Measurements from ENCODE around the gene STK32C. TPM values are rescaled to one million over a fixed set of nuclear protein-coding genes. Genes with fewer than 3 reads are reported as not detected.

The STK32C gene
- total RNA-seq, 4 donors from 2014 or later = 3.7 to 13.9 (median 6.7) TPM

DNA sequence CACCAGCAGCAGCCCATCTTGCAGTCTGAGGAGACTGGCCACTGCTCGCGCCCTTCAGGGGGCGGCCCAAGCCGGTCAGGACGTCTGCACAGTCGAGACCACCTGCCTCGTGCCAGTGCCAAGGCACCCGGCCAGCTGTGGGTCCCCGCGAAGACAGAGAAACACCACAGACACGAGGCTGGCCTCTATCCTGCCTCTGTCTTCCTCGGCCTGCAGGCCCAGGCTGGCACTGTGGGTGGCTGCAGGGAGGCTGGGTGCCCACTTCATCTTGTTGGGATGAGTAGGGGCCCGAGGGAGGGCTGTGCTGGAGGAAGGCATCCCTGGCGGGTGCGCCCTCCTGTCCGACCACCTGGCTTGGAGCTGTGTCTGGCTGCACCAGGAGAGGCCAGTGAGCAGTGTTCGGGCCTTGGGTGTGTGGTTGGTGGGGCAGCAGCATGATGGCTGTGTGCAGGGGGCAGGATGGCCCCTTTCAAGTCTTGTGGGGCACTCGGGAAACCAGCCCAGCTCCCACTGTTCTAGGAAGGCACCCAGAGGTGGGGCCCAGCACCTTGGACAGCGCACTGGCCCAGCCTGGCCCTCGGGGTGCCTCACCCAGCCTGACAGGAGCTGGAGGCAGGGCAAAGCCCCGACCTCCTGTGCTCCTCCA is 113.7 kb downstream of the STK32C start:
- TF ChIP-seq, protein P1, sequence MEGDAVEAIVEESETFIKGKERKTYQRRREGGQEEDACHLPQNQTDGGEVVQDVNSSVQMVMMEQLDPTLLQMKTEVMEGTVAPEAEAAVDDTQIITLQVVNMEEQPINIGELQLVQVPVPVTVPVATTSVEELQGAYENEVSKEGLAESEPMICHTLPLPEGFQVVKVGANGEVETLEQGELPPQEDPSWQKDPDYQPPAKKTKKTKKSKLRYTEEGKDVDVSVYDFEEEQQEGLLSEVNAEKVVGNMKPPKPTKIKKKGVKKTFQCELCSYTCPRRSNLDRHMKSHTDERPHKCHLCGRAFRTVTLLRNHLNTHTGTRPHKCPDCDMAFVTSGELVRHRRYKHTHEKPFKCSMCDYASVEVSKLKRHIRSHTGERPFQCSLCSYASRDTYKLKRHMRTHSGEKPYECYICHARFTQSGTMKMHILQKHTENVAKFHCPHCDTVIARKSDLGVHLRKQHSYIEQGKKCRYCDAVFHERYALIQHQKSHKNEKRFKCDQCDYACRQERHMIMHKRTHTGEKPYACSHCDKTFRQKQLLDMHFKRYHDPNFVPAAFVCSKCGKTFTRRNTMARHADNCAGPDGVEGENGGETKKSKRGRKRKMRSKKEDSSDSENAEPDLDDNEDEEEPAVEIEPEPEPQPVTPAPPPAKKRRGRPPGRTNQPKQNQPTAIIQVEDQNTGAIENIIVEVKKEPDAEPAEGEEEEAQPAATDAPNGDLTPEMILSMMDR (IDR thresholded peaks at IDR 0.05 in 4 of 5, conservative IDR thresholded peaks at IDR 0.05 in 1 of 5) = no peak
- no peak for TF ChIP-seq POLR2A (IDR thresholded peaks at IDR 0.05)
- ATAC-seq (no peak), DNase-seq (no peak)
- no peaks in the 10 kb centered on the region for H3K36me3 ChIP-seq
- in situ Hi-C loops (cut with MboI; ENCODE audit: low sequenced_read_pairs in 4 of 4) = no loop called here
- peaks cover 0 to 7% (median 0%) of the 10 kb centered on the region in 3 donors for H3K27me3 ChIP-seq
- H3K4me3 ChIP-seq = no peak overlapping the region
- H3K27ac ChIP-seq = no peak overlapping the region
- no peaks in the 10 kb centered on the region for H3K9me3 ChIP-seq
- no peaks in the 10 kb centered on the region for H3K4me1 ChIP-seq
- intact Hi-C loops (cut with DNase I; ENCODE audit: low total_unique reads) = no loop called here

DNA sequence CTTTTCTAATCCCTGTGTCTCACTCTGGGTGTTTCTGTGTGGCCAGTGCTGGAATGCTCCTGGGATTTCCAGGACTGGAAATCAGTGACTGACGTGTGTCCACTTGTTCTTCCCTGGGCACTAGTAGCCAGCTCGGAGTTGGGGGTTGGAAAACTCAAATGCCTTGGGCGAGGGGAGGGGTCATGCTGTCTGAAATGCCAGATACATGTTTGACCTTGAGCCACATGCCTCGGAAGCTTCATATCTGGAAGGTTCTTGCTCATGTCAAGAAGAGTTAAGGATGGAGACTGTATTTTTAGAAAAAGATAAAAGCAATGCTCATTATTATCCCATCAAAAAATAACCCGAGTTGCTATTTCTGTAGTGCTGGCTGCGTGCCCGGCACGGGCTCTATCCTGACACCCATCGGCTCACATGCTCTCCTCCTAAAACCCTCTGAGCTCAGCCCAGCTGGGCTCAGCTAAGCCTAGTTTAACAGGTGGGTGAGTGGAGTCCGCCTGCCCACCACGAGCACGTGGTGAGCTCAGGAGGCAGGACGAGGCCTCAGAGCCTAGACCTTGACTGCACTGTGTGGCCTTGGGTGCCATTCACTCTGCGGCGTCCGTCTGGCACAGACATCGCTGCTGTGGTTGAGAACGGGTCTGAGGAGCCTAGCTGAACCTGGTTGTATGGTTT is 114.6 kb downstream of the STK32C start:
- in situ Hi-C loops (cut with MboI; ENCODE audit: low sequenced_read_pairs in 4 of 4) (no loop called here), intact Hi-C loops (cut with DNase I; ENCODE audit: low total_unique reads) (no loop called here)
- ATAC-seq (no peak), DNase-seq (no peak)
- Histone ChIP-seq H3K27me3 (peaks cover 2 to 16% (median 5%) of the 10 kb centered on the region in 3 donors), H3K36me3 (no peaks in the 10 kb centered on the region), H3K9me3 (no peaks in the 10 kb centered on the region), H3K4me1 (no peaks in the 10 kb centered on the region), H3K4me3 (no peak overlapping the region), H3K27ac (no peak overlapping the region)
- TF ChIP-seq, protein P1 (IDR thresholded peaks at IDR 0.05 in 4 of 5, conservative IDR thresholded peaks at IDR 0.05 in 1 of 5) = no peak
- TF ChIP-seq POLR2A (IDR thresholded peaks at IDR 0.05) = no peak

DNA sequence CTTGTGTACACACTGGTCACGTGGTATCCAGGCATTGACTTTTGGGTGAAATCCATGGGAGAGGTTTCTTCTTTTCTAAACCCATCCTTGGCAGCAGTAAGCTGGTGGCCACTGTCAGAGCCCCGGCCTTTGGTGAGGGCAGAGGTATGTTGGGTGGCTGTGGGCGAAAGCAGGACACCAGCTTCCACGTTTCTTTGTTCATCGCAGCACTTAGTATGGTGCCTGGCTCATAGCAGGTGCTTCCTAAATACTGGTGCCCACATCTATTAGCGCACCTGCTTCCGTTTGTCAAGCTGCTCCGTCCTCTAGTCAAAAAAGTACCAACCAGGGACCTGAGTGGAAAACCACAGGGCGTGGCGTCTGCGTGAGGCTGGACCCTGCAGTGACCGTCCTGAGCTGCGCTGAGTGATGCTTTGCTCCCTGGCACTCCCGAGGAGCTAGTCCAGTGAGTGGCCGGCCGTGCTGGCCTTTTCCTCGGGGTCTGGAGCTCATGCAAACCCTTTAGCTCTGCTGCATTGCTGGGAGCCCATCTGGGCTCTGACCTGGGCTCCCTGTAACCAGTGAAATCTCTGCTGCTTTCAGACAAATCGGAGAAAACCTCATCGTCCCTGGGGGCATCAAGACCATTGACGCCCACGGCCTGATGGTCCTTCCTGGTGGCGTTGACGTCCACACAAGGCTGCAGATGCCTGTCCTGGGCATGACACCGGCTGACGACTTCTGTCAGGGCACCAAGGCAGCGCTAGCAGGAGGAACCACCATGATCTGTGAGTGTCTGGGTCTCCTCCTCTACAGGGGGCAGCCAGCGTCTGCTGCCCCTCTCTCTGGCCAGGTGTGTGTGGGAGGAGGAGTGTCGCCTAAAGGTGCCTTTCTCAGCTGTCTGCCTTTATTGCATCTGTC is 115.4 kb downstream of the STK32C start:
- intact Hi-C loops (cut with DNase I; ENCODE audit: low total_unique reads) (no loop called here), in situ Hi-C loops (cut with MboI; ENCODE audit: low sequenced_read_pairs in 4 of 4) (no loop called here)
- TF ChIP-seq, protein P1 (IDR thresholded peaks at IDR 0.05 in 4 of 5, conservative IDR thresholded peaks at IDR 0.05 in 1 of 5) = no peak
- no peak for TF ChIP-seq POLR2A (IDR thresholded peaks at IDR 0.05)
- DNase-seq = no peak
- Histone ChIP-seq H3K4me3 (no peak overlapping the region), H3K27ac (no peak overlapping the region), H3K36me3 (no peaks in the 10 kb centered on the region), H3K9me3 (no peaks in the 10 kb centered on the region), H3K27me3 (peaks cover 11 to 24% (median 13%) of the 10 kb centered on the region in 3 donors), H3K4me1 (no peaks in the 10 kb centered on the region)
- ATAC-seq = no peak

DNA sequence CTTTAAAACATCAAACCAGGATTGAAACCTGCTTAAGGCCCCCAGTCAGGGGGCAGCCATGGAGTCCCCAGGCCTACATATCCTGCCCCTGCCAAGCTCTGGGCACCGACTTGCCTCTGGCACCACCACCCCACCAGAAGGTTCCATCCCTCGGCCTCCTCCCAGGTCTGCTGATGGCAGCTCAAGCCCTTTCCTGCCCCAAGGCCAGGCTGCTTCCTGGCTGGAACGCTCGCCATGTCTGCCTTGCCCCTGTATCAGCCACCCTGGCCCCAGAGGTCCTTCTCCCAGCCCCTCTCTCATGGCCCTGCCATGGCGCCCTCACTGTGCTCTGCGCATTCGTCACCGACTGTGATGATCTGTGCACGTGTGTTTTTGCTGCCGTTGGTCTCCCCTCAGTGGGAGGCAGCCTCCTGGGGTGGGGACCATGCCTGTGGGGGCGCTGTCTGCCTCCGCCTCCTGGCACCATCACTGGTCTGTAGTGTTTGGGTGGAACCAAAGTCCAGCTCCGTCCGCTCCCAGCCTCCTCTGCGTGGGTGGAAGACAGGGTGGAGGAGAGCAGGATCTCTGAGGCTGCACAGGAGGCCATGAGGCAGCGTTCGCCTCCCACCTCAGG is 117.8 kb downstream of the STK32C start:
- in situ Hi-C loops (cut with MboI; ENCODE audit: low sequenced_read_pairs in 4 of 4) = no loop called here
- Histone ChIP-seq H3K4me1 (peaks cover 0 to 10% of the 10 kb centered on the region in 2 donors), H3K4me3 (no peak overlapping the region), H3K27me3 (peaks cover 30 to 47% (median 34%) of the 10 kb centered on the region in 3 donors), H3K27ac (no peak overlapping the region), H3K9me3 (no peaks in the 10 kb centered on the region), H3K36me3 (no peaks in the 10 kb centered on the region)
- DNase-seq (no peak), ATAC-seq (no peak)
- intact Hi-C loops (cut with DNase I; ENCODE audit: low total_unique reads) = no loop called here
- TF ChIP-seq POLR2A (IDR thresholded peaks at IDR 0.05) = no peak
- TF ChIP-seq, protein P1 (IDR thresholded peaks at IDR 0.05 in 4 of 5, conservative IDR thresholded peaks at IDR 0.05 in 1 of 5) = no peak

All from gastrocnemius medialis (tissue), 4 donors.